A549 treated with RU486 at 1 μM for 4 hours (cell line): Measurements from ENCODE around the gene SCAANT1. TPM values are rescaled to one million over a fixed set of nuclear protein-coding genes. Genes with fewer than 3 reads are reported as not detected.

Source experiments
- total RNA-seq: library from RNA; stranded (reverse); fragments of 200-300 nt; extraction: Qiagen RNA extraction; gene quantifications from 5 replicates; pipeline ENCODE4 v1.2.3, GENCODE V29; 2022; ENCODE audit warnings: low read depth

The SCAANT1 gene
- 1.2 TPM in 1 of 5 replicates, not detected in the others for total RNA-seq

DNA sequence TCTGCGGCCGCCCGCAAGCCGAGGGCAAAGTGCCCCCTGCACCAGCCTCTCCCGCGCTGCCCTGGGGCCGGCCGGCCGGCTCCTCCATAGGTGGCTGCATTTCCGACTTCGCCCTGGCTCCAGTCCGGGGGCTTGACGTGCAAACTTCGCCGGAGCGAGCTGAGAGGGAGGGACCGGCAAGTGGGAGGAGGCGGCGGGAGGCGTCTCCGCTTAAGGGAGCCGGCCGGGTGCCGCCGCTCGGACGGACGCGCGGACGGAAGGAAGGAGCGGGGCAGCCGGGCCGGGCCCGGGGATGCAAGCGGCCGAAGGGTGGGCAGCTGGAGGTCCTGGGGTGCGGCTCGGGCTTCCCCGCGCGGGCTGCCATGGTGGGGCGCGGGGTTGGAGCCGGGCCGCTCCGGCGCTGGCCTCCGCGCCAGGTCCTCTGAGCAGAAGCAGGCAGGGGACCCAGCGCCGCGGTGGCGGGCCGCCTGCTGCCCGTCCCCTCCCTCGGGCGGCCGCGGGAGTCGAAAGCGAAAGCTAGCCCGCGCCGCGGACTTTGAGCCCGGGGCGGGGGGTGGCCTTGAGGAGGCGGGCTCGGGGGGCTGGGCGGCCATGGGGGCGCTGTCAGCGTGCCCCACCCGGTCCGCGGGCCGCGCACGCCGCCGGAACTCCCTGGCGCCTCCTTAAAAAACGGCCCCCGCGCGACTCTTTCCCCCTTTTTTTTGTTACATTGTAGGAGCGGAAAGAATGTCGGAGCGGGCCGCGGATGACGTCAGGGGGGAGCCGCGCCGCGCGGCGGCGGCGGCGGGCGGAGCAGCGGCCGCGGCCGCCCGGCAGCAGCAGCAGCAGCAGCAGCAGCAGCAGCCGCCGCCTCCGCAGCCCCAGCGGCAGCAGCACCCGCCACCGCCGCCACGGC, at the start of gene SCAANT1:
Gene SCAANT1, minus strand, starts transcription at position 511 of the 895 bp plus-strand sequence.

DNA sequence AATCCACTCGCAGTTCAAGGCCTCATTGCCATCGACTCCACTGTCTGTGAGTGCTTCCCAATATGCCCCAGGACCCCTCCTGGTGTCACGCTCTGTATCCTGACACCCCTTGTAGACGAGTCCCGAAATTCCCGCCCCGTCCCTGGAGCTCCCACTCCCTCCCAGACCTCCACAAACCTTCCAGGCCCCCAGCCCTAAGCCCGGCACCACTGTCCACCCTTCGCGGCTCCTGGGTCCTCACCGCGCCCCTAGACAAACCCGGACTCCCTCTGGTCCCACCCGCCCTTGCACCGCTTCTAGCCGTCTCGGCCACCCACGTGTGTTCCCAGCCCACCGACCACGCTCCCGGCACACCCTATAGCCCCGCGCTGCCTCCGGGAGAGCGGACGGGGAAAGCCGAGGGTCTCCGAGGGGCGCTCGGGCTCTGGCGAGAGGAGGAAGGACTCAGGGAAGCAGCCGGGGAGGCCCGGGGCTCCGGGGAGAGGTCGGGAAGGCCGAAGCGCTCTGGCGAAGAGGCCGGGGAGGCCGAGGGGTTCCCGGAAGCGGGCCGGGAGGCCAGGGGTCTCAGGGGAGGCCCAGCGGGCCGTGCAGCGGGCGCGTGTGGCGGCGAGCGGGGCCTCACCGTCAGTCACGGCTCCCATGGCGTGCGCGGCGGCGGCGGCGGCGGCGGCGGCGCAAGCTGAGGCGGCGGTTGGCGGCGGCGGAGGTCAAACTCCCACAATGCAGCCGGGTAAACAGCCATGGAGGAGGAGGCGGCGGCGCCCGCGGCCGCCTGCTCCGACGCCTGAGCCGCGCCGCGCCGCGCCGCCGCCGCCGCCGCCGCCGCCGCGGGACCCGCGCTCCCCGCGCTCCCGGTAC, 48.8 kb downstream of the SCAANT1 start, which contains the start of the genes ATXN7 and THOC7:
Gene ATXN7, plus strand, starts transcription at position 718 of the 858 bp plus-strand sequence. CDS start 48,732 bp downstream, outside the sequence.
Gene THOC7, minus strand, starts transcription at position 656 of the 858 bp plus-strand sequence. Its CDS starts 15 bp downstream, at position 641.

Other genes starting within 250 kb of the SCAANT1 start
- not detected in 5 replicates for gene C3orf49, start 93.1 kb downstream of the SCAANT1 start, total RNA-seq
- gene THOC7, start 48.6 kb downstream of the SCAANT1 start, total RNA-seq = 49.0 to 77.3 TPM (median 57.5 TPM) in 5 replicates
- gene ATXN7, start 48.5 kb downstream of the SCAANT1 start, total RNA-seq = 4.0 to 5.5 TPM (median 4.3 TPM) in 5 replicates
- gene PSMD6, start 111.1 kb upstream of the SCAANT1 start, total RNA-seq = 67.5 to 88.8 TPM (median 80.3 TPM) in 5 replicates